ENCODE measurements around the gene ZNF879.

DNA sequence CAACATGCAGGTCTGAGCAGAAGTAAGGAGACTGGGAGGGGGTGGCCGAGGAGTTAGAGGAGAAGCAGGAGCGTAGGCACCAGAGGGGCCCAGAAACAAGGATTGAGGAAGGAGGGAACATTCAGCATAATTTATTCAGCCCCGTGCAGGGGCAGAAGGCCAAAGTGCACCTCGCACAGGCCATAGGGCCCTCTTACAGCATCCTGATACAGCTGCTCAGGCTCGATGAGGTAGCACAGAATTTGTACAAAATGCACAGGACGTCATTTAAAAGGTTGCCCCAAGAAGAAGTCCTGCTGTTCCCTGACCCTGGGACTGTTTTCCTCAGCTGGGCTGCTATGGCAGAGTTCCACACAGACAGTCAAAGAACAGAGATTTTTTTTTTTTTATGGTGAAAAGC, 26.4 kb upstream of the ZNF879 start:
- TF ChIP-seq, protein P1, sequence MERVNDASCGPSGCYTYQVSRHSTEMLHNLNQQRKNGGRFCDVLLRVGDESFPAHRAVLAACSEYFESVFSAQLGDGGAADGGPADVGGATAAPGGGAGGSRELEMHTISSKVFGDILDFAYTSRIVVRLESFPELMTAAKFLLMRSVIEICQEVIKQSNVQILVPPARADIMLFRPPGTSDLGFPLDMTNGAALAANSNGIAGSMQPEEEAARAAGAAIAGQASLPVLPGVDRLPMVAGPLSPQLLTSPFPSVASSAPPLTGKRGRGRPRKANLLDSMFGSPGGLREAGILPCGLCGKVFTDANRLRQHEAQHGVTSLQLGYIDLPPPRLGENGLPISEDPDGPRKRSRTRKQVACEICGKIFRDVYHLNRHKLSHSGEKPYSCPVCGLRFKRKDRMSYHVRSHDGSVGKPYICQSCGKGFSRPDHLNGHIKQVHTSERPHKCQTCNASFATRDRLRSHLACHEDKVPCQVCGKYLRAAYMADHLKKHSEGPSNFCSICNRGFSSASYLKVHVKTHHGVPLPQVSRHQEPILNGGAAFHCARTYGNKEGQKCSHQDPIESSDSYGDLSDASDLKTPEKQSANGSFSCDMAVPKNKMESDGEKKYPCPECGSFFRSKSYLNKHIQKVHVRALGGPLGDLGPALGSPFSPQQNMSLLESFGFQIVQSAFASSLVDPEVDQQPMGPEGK (CRISPR knock-in tag; IDR thresholded peaks at IDR 0.05; ENCODE audit: borderline replicate concordance): no peak
- TF ChIP-seq ZC3H10 (CRISPR knock-in tag; IDR thresholded peaks at IDR 0.05): no peak
- TF ChIP-seq ZNF8 (CRISPR knock-in tag; IDR thresholded peaks at IDR 0.05): no peak
- TF ChIP-seq ESRRG (CRISPR knock-in tag; IDR thresholded peaks at IDR 0.05): no peak
- no peak for TF ChIP-seq CREB5 (CRISPR knock-in tag; IDR thresholded peaks at IDR 0.05; ENCODE audit: low read depth)
- no peak for TF ChIP-seq ZNF70 (CRISPR knock-in tag; IDR thresholded peaks at IDR 0.05)
- no peak for TF ChIP-seq ZFP30 (CRISPR knock-in tag; IDR thresholded peaks at IDR 0.05)
- TF ChIP-seq BACH2 (CRISPR knock-in tag; IDR thresholded peaks at IDR 0.05; ENCODE audit: borderline replicate concordance): no peak
- no peak for TF ChIP-seq ARNTL (CRISPR knock-in tag; IDR thresholded peaks at IDR 0.05; ENCODE audit: borderline replicate concordance, low read depth)
